Calu3 (cell line): ENCODE data around the gene UBASH3B. TPM values are rescaled to one million over a fixed set of nuclear protein-coding genes. Genes with fewer than 3 reads are reported as not detected.

Experiments used
- BruUV-seq: library from RNA; stranded (reverse); fragments of 400-500 nt; replicated peaks from 2 replicates; lab custom pipeline; 2021; lab: Mats Ljungman, UMichigan
- CTCF ChIA-PET: fragments of 300-600 bp; sonication (Branson Sonifier 250); formaldehyde crosslinking; loops from one replicate; lab custom pipeline; 2022; ENCODE audit warnings: antibody characterized with exemption; lab: Charles Lee
- DNase-seq: peaks from one replicate; pipeline ENCODE4 v3.0.0; 2022
- H3K27ac Mint-ChIP-seq: one replicate; pipeline ENCODE4 v1.8.0; 2022; ENCODE audit warnings: mixed read lengths; ENCODE audit not compliant: unreplicated experiment
- H3K27me3 Mint-ChIP-seq: one replicate; pipeline ENCODE4 v1.8.0; 2022; ENCODE audit warnings: mixed read lengths; ENCODE audit not compliant: unreplicated experiment
- H3K36me3 Mint-ChIP-seq: one replicate; pipeline ENCODE4 v1.8.0; 2022; ENCODE audit warnings: mild to moderate bottlenecking, moderate library complexity, mixed read lengths; ENCODE audit not compliant: insufficient read depth, unreplicated experiment
- H3K4me1 Mint-ChIP-seq: one replicate; pipeline ENCODE4 v1.8.0; 2022; ENCODE audit warnings: mild to moderate bottlenecking, low read depth, mixed read lengths; ENCODE audit not compliant: unreplicated experiment
- H3K4me3 Mint-ChIP-seq: one replicate; pipeline ENCODE4 v1.8.0; 2022; ENCODE audit warnings: mild to moderate bottlenecking, low read depth, moderate library complexity, mixed read lengths; ENCODE audit not compliant: unreplicated experiment
- H3K9me3 Mint-ChIP-seq: one replicate; pipeline ENCODE4 v1.8.0; 2022; ENCODE audit warnings: low read depth, mixed read lengths; ENCODE audit not compliant: unreplicated experiment
- CTCF ChIP-seq: fragments of 200-600 bp; IDR thresholded peaks from one replicate; pipeline ENCODE4 v1.8.0; 2022; ENCODE audit warnings: antibody characterized with exemption; ENCODE audit not compliant: unreplicated experiment
- intact Hi-C: fragments of 100-400 bp; cut with micrococcal nuclease; formaldehyde crosslinking; loops from one replicate; pipeline ENCODE4 v1.10.0; 2022; ENCODE audit not compliant: unreplicated experiment
- total RNA-seq: library from RNA; stranded (reverse); gene quantifications from 2 replicates; pipeline ENCODE4 v1.2.3, GENCODE V29; 2022

Gene UBASH3B
- total RNA-seq, 1 experiment from 2014 or later, result 74.9 TPM

GRCh38 chr11:122816761-122817520, 161.4 kb downstream of the UBASH3B start:
- Mint-ChIP-seq H3K36me3 (peaks cover 16% of the 10 kb centered on the region), H3K4me3 (peak overlapping the region; percentile 55), H3K27ac (peak overlapping the region; percentile 99), H3K4me1 (peaks cover 17% of the 10 kb centered on the region), H3K27me3 (no peaks in the 10 kb centered on the region), H3K9me3 (no peaks in the 10 kb centered on the region)
- intact Hi-C loops, result no loop called here
- peak; percentile 46 for DNase-seq
- no TSS peak for BruUV-seq
- no peak for TF ChIP-seq CTCF
- CTCF ChIA-PET, result interaction anchor here (0.6 to 1.1 kb wide), 4 partner anchors 36 to 67 kb away, joined by 3 to 4 read pairs (median 3); no protein-coding TSS in a partner anchor

- Mint-ChIP-seq H3K4me3 (no peak overlapping the region), H3K36me3 (peaks cover 13% of the 10 kb centered on the region), H3K4me1 (peaks cover 9% of the 10 kb centered on the region), H3K27ac (no peak overlapping the region), H3K9me3 (peaks cover 8% of the 10 kb centered on the region), H3K27me3 (no peaks in the 10 kb centered on the region)
- CTCF ChIA-PET, result no interaction called here
- no TSS peak for BruUV-seq
- DNase-seq, result no peak
- intact Hi-C loops, result no loop called here
- TF ChIP-seq CTCF, result no peak
Observed at GRCh38 chr11:122820158-122820557, 164.6 kb downstream of the UBASH3B start.

- no peaks in the 10 kb centered on the region for H3K27me3 Mint-ChIP-seq
- H3K36me3 Mint-ChIP-seq, result peaks cover 12% of the 10 kb centered on the region
- no peak for TF ChIP-seq CTCF
- CTCF ChIA-PET, result no interaction called here
- H3K4me1 Mint-ChIP-seq, result peaks cover 9% of the 10 kb centered on the region
- peaks cover 9% of the 10 kb centered on the region for H3K9me3 Mint-ChIP-seq
- no peak for DNase-seq
- H3K27ac Mint-ChIP-seq, result no peak overlapping the region
- intact Hi-C loops, result no loop called here
- BruUV-seq, result no TSS peak
- H3K4me3 Mint-ChIP-seq, result no peak overlapping the region
Observed at GRCh38 chr11:122821169-122821568, 165.6 kb downstream of the UBASH3B start.

DNA sequence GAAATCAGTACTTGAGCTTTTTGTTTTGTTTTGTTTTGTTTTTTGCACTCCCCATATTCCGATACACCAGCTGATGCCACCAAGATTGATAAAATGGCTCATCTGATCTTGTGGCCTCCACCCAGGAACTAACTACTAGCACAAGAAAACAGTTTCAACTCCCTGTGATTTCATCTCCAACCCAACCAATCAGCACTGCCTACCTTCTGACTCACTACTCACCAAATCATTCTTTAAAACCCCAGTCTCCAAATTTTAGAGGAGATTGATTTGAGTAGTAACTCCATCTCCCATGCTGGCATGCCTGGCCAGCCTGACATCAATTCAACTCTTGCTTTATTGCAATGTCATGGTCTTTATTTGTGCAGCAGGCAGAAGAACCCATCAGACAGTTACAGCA, 166.7 kb downstream of the UBASH3B start:
- DNase-seq, result no peak
- Mint-ChIP-seq H3K27me3 (no peaks in the 10 kb centered on the region), H3K4me3 (no peak overlapping the region), H3K4me1 (peaks cover 1% of the 10 kb centered on the region), H3K9me3 (peaks cover 12% of the 10 kb centered on the region), H3K36me3 (peaks cover 3% of the 10 kb centered on the region), H3K27ac (no peak overlapping the region)
- TF ChIP-seq CTCF, result no peak
- CTCF ChIA-PET, result no interaction called here
- intact Hi-C loops, result no loop called here
- no TSS peak for BruUV-seq
